Activated T-cell treated with anti-CD3 and anti-CD28 coated beads, Interleukin-2, amount 50 U/mL, for 72 hours (primary cell): ENCODE results near the gene BIN1. TPM values are rescaled to one million over a fixed set of nuclear protein-coding genes. Genes with fewer than 3 reads are reported as not detected.
"Not testable (repeated sequence)": the region's sequence is repeated elsewhere in the genome, so short reads cannot be mapped to it uniquely, and the experiment has no call there.

ENCODE experiments used
- ATAC-seq, 2 donors: fragments of 150-1000 bp; cut with Tn5 transposase; replicated peaks in 1 of 2; 2 replicates each; pipeline ENCODE4 v1.10.0; 2021; ENCODE audit warnings: moderate library complexity in 2 of 2, mild to moderate bottlenecking in 1 of 2
- DNase-seq, 2 donors: peaks; one replicate each; pipeline ENCODE4 v3.0.0; 2021 to 2022; ENCODE audit warnings: mixed read lengths in 1 of 2
- H3K27ac Mint-ChIP-seq: one replicate; pipeline ENCODE4 v1.8.0; 2022; ENCODE audit warnings: mild to moderate bottlenecking, moderate library complexity, mixed read lengths
- H3K27me3 Mint-ChIP-seq: one replicate; pipeline ENCODE4 v1.8.0; 2022; ENCODE audit warnings: low read depth, mixed read lengths
- H3K36me3 Mint-ChIP-seq, 2 donors: one replicate each; pipeline ENCODE4 v1.8.0; 2022; ENCODE audit warnings: mixed read lengths in 2 of 2, mild to moderate bottlenecking in 1 of 2; ENCODE audit not compliant: insufficient read depth in 2 of 2
- H3K4me1 Mint-ChIP-seq: one replicate; pipeline ENCODE4 v1.8.0; 2022; ENCODE audit warnings: low read depth, mixed read lengths
- H3K4me3 Mint-ChIP-seq, 2 donors: one replicate each; pipeline ENCODE4 v1.8.0; 2022; ENCODE audit warnings: mild to moderate bottlenecking in 2 of 2, mixed read lengths in 2 of 2, moderate library complexity in 2 of 2
- H3K9me3 Mint-ChIP-seq, 2 donors: one replicate each; pipeline ENCODE4 v1.8.0; 2022; ENCODE audit warnings: mixed read lengths in 2 of 2
- total RNA-seq, 2 donors: library from RNA; stranded (reverse); gene quantifications; one replicate each; pipeline ENCODE4 v1.2.3, GENCODE V29; 2022

The BIN1 gene
- total RNA-seq, 2 donors from 2014 or later: 87.3 to 127 TPM

DNA sequence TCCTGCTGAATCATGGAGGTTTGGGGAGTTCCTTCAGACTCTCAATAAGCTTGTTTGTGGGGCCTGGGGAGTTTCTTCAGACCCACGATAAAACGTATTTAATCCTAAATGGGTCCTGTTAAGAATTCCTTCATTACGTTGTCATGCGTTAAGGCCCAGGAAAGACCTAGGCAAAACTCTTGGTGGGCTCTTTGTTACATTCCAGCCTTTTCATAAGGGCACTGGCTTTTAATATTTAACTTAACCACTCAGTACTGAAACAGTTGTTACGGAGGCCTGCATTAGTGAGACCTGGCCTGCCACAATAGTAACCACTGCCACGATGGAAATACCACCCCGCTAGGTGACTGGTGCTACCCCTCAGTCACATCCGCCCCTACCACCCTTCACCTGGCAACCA, 17.5 kb upstream of the BIN1 start:
- H3K36me3 Mint-ChIP-seq: no peaks in the 10 kb centered on the region
- ATAC-seq: no peak
- no peaks in the 10 kb centered on the region for H3K9me3 Mint-ChIP-seq
- no peaks in the 10 kb centered on the region for H3K4me1 Mint-ChIP-seq
- no peak overlapping the region for H3K27ac Mint-ChIP-seq
- DNase-seq: no peak
- no peaks in the 10 kb centered on the region for H3K27me3 Mint-ChIP-seq
- no peak overlapping the region for H3K4me3 Mint-ChIP-seq

DNA sequence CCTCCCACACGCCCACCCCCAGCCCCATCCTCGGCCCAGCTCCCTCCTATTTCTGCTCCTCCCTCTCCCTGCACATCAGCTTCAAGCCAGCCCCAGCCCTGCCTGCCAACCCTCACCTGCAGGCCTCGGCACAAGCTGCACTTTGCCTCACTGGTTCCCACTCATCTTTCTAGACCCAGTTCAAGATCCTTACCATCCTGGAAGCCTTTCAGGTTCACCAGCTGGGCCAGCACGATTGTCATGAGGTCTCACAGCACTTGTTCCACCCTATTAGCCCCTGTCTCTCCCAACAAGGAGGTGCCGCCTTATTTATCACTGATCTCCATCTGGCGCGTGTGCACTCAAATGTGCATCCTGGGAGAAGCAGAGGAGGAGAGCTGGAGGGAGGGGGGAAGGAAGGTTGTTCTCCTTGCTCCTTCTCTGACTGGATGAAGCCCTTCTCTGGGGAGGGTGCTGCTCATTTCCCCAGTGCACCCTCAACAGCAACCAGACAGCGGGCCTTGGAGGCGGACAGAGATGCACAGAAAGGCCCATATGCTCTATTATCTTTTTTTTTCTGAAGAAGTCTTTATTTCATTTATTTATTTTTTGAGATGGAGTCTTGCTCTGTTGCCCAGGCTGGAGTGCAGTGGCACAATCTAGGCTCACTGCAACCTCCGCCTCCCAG, 15.5 kb upstream of the BIN1 start:
- no peaks in the 10 kb centered on the region for H3K27me3 Mint-ChIP-seq
- no peaks in the 10 kb centered on the region for H3K9me3 Mint-ChIP-seq
- H3K27ac Mint-ChIP-seq: no peak overlapping the region
- H3K4me3 Mint-ChIP-seq: no peak overlapping the region
- no peak for ATAC-seq
- no peaks in the 10 kb centered on the region for H3K4me1 Mint-ChIP-seq
- DNase-seq: no peak
- H3K36me3 Mint-ChIP-seq: no peaks in the 10 kb centered on the region

DNA sequence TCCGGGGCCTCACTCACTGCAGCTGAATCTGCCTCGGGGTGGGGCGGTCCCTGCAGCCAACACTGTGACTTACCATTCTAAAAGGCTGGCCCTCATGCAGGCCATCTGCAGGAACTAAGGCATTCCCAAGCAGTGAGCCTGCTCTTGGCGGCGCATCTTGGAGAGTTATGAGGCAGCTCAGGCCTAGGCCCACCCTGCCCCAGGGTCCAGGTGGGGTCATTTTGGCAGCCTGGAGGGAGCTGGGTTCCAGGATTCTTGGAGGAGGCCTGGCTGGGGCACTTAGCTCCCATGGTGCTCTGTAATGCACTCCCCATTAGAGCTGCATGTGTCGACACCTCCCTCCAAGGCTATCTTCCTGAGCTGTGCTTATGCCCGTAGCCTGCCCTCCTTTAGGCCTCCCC, 14.8 kb upstream of the BIN1 start:
- DNase-seq: no peak
- H3K36me3 Mint-ChIP-seq: no peaks in the 10 kb centered on the region
- H3K27me3 Mint-ChIP-seq: no peaks in the 10 kb centered on the region
- H3K4me3 Mint-ChIP-seq: no peak overlapping the region
- no peak for ATAC-seq
- H3K9me3 Mint-ChIP-seq: no peaks in the 10 kb centered on the region
- no peaks in the 10 kb centered on the region for H3K4me1 Mint-ChIP-seq
- no peak overlapping the region for H3K27ac Mint-ChIP-seq

DNA sequence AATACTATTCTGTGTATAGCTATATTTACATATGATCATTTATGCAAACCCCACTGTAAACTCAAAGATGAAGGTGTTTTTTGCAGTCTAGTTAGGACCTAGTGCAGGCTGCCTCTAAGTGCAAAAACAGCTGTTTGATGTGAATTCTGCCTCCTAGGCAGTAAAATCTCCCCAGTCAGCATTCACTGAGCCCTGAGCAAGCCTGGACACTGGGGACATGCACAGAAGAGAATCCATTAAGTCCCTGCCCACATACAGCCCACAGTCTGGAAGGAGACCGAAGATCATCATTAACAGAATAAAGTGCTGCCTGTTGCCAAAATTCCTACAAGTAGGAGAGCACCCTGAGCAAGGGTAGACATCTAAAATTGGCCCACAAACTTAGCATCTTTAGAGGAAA, 14.4 kb upstream of the BIN1 start:
- Mint-ChIP-seq H3K4me3 (no peak overlapping the region), H3K27ac (no peak overlapping the region), H3K4me1 (no peaks in the 10 kb centered on the region), H3K27me3 (no peaks in the 10 kb centered on the region), H3K9me3 (no peaks in the 10 kb centered on the region), H3K36me3 (no peaks in the 10 kb centered on the region)
- DNase-seq (no peak), ATAC-seq (no peak)

DNA sequence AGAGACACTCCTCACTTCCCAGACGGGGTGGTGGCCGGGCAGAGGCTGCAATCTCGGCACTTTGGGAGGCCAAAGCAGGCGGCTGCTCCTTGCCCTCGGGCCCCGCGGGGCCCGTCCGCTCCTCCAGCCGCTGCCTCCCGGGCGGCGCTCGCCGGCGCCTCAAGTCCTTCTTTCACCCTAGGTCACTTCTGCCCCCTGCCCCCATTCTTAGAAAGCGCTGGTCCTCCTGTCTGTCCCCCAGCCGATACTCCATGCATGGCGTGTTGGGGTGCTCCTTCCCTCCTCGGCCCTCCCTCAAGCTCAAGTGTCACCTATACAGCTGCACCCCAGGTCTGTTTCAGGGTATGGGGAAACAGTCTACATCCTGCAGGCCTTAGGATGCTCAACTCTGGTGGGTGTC, 13.5 kb upstream of the BIN1 start:
- H3K9me3 Mint-ChIP-seq, H3K36me3 Mint-ChIP-seq, DNase-seq, H3K27me3 Mint-ChIP-seq, ATAC-seq, H3K4me3 Mint-ChIP-seq, H3K4me1 Mint-ChIP-seq, H3K27ac Mint-ChIP-seq: not testable (repeated sequence)

DNA sequence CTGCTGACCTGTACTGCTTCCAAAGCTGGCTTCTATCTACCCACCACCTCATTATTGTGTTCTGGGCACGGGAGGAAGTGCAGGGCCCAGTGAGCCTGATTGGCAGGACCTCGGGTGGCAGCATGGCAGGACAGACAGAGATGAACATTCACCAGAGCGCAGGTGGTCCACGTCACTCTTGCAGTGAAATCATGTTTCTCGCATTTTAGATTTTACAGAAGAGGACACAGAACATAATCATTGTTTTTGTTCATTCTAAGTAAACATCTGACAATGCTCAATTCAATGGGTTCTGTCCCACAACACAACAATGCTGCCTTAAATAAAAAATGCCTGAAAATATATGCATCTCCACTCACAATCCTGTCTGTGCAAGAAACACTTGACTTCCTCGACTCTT, 11.5 kb upstream of the BIN1 start:
- Mint-ChIP-seq H3K9me3 (no peaks in the 10 kb centered on the region), H3K27ac (no peak overlapping the region), H3K36me3 (no peaks in the 10 kb centered on the region)

DNA sequence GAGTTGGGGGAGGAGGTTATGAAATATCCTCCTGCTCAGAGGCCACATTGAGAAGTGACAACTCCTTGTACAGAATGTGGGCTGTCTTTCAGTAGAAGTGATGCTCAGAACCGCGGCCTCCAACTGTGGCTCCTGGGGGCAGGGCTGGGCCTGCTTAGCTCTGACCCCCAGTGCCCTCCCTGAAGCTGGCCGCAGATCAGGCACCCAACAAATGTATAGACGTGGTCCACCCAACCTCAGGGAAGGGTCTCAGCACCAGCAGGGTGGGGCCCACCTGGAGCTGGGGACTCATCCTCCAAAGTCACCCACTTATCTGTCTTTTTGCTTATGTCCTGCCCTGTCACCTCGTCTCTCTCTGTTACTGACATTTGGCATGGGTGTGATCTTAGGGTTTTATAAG, 11.1 kb upstream of the BIN1 start:
- no peak for ATAC-seq
- Mint-ChIP-seq H3K4me1 (no peaks in the 10 kb centered on the region), H3K36me3 (no peaks in the 10 kb centered on the region), H3K27me3 (no peaks in the 10 kb centered on the region), H3K4me3 (no peak overlapping the region), H3K27ac (no peak overlapping the region), H3K9me3 (no peaks in the 10 kb centered on the region)
- no peak for DNase-seq

More for the DNA sequence above, 11.5 kb upstream of the BIN1 start:
- DNase-seq: no peak
- H3K4me1 Mint-ChIP-seq: no peaks in the 10 kb centered on the region
- H3K4me3 Mint-ChIP-seq: no peak overlapping the region
- no peak for ATAC-seq
- no peaks in the 10 kb centered on the region for H3K27me3 Mint-ChIP-seq

DNA sequence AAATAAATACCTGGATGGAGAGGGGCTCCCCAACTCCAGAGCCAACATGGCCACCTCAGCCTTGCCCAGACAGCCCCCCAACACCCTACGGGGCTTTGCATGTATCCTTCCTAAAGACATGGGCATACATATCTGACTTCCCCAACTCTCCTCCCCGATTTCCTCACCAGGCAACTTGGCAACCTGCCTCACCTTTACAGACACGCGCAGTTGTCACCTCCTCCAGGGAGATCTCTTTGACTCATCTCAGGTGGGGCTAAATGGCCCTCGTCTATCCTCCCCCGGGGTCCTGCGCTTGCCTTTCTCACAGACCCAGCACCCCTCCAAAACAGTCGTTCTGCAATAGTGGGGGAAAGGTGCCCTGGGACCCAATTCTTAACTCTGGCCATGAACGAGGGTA, 10.6 kb upstream of the BIN1 start:
- H3K27ac Mint-ChIP-seq: no peak overlapping the region

DNA sequence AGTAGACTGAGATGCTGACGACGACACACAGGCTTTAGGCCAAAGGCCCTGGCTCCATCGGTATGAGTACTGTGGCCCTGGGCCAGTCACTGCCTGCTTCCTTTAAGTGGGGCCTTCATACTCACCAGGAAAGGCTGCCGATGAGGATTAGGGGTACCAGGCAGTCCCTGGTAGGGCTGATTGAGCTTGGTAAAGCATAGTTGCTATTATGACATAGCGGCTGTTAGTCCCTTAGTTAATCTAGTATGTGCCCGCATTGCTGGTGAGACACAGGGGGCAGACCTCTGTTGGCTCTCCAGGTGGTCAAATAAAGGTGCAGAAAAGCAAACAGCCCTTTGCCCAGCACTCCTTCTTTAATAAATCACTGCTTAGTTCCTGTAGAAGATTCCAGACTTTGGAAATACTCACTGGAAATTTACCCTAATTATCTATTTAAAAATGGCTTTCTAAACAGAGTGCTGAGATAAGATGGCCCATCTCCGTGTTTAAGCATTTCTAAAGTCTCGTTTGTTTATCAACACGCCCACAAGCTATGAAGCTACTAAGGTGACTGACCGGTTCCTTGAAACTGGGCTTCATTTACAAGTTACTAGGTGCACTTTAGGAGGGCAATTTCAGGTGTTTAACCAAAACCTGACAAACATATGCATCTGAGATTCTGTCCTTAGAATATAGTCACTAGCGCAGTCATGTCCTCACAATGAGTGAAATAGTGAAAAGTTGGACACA, 8.7 kb upstream of the BIN1 start:
- Mint-ChIP-seq H3K27ac (no peak overlapping the region), H3K9me3 (no peaks in the 10 kb centered on the region), H3K27me3 (no peaks in the 10 kb centered on the region), H3K4me3 (no peak overlapping the region), H3K4me1 (no peaks in the 10 kb centered on the region), H3K36me3 (no peaks in the 10 kb centered on the region)
- DNase-seq (no peak), ATAC-seq (no peak)

More for the DNA sequence above, 10.6 kb upstream of the BIN1 start:
- ATAC-seq (no peak), DNase-seq (no peak)
- Mint-ChIP-seq H3K4me1 (no peaks in the 10 kb centered on the region), H3K4me3 (no peak overlapping the region), H3K27me3 (no peaks in the 10 kb centered on the region), H3K9me3 (no peaks in the 10 kb centered on the region), H3K36me3 (no peaks in the 10 kb centered on the region)

DNA sequence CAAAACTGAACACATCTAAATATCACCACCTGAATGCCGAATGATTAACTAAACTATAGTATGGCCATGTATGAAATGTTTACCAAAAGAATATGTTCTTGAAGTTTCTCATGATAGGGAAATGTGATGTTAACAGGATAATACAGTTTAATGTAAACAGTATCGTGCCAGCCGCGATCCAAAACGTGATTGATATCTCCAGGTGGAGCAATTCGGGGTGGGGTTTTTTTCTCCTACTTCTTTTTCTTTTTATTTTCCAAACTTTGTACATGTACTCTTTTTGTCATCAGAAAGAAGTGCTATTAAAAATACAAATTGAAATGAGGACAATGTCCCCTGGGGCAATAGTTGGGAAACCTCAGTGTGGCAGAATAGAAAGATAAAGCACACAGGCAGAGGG, 4.0 kb upstream of the BIN1 start:
- Mint-ChIP-seq H3K27me3 (peaks cover 8% of the 10 kb centered on the region), H3K36me3 (no peaks in the 10 kb centered on the region), H3K4me3 (no peak overlapping the region), H3K27ac (no peak overlapping the region), H3K4me1 (peaks cover 6% of the 10 kb centered on the region), H3K9me3 (no peaks in the 10 kb centered on the region)
- ATAC-seq (no peak), DNase-seq (no peak)

DNA sequence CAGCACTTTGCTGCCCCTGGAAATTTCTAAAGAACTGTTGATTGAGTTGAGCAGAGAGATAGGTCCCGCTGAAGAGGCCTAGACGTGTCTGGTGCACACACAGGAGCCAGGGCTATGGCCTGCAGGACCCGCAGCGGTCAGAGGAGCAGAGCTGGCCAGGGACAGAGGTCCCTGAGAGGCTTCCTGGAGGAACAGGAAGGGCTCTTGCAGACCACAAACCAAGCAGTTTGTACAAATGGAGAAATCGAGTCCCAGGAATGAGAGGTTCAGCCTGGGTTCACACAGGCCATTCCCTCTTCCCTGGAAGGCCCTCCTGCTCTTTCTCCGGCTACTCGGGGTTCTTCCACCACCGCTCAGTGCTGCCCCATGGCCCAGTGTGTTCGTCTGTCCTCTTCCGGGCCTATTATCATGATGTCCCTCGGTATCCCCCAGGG, 1.2 kb upstream of the BIN1 start:
- DNase-seq (no peak), ATAC-seq (no peak)
- Mint-ChIP-seq H3K27me3 (peaks cover 8% of the 10 kb centered on the region), H3K27ac (no peak overlapping the region), H3K4me3 (peak overlapping the region; percentile 89 to 97), H3K36me3 (no peaks in the 10 kb centered on the region), H3K4me1 (peaks cover 6% of the 10 kb centered on the region), H3K9me3 (no peaks in the 10 kb centered on the region)

DNA sequence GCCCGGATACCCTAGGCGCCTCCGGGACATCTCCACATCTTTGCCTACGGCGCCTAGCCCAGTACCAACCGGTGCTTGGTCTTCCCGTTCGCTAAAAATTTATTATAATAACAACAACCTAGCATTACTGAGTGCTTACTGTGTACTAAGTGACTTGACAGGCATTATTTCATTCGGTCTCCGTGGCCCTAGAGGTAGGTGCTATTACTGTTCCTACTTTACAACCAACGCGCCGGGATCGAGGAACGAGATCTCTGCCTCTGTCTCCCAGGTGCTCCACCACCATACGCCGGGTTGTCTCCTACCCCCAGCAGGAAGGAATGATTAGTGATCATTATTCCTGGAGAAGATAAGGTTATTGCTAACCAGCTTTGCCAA, 657 bp upstream of the BIN1 start:
- H3K36me3 Mint-ChIP-seq: no peaks in the 10 kb centered on the region
- peak in 1 of 2 donors; percentile 15 for ATAC-seq

DNA sequence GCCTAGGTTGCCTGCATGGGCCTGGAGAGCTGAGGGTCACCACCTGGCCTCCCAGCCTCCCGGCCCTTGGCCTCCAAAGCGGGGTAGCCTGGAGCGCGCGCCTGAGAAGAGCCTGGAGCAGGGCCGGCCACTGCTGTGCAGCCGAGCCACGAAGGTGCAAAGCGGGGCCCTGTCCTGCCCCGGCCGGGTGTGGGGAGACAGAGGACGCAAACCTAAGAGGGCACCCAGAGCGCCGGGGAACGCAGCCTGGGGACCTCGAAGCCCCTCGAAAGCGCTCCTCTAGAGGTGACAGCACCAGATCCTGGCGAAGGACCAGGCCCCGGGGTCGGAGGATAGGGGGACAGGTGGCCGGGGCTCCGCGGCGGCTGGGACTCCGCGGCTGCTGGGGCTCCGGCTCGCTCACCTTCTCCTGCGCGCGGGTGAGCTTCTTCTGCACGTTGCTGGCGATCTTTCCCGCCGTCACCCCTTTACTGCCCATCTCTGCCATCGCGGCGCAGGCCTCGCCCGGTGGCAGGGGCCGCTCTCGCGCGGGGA, 430 bp downstream of the BIN1 start:
- H3K27me3 Mint-ChIP-seq: peaks cover 8% of the 10 kb centered on the region
- H3K36me3 Mint-ChIP-seq: no peaks in the 10 kb centered on the region
- H3K9me3 Mint-ChIP-seq: no peaks in the 10 kb centered on the region
- ATAC-seq (peak; percentile 16 to 22), DNase-seq (peak in 1 of 2 donors; percentile 10)
- peaks cover 6% of the 10 kb centered on the region for H3K4me1 Mint-ChIP-seq
- peak overlapping the region; percentile 79 to 81 for H3K4me3 Mint-ChIP-seq
- H3K27ac Mint-ChIP-seq: no peak overlapping the region

More for the DNA sequence above, 657 bp upstream of the BIN1 start:
- DNase-seq: no peak
- H3K4me3 Mint-ChIP-seq: peak overlapping the region; percentile 89 to 97
- peaks cover 6% of the 10 kb centered on the region for H3K4me1 Mint-ChIP-seq
- H3K27me3 Mint-ChIP-seq: peaks cover 8% of the 10 kb centered on the region
- H3K27ac Mint-ChIP-seq: peak overlapping the region; percentile 33
- no peaks in the 10 kb centered on the region for H3K9me3 Mint-ChIP-seq
